GM23248 (cell line): ENCODE results near the gene PROM1. TPM values are rescaled to one million over a fixed set of nuclear protein-coding genes. Genes with fewer than 3 reads are reported as not detected.

ENCODE experiments used
- DNase-seq: peaks from one replicate; pipeline ENCODE4 v3.0.0-alpha.2; 2015
- H2AFZ ChIP-seq: fragments of 200-600 bp; sonication (generic); 2 replicates; pipeline ENCODE4 v1.6.1; 2016; ENCODE audit warnings: antibody characterized with exemption
- H3F3A ChIP-seq: fragments of 200-600 bp; sonication (generic); 2 replicates; pipeline ENCODE4 v1.6.1; 2016; ENCODE audit warnings: mild to moderate bottlenecking, antibody characterized with exemption, mixed run types; ENCODE audit not compliant: insufficient read depth
- H3K27ac ChIP-seq: fragments of 200-600 bp; sonication (generic); 2 replicates; pipeline ENCODE4 v1.5.1; 2016; ENCODE audit warnings: mild to moderate bottlenecking
- H3K27me3 ChIP-seq: fragments of 200-600 bp; sonication (generic); replicated peaks from 2 replicates; pipeline ENCODE4 v1.6.1; 2016; ENCODE audit warnings: mild to moderate bottlenecking; ENCODE audit not compliant: insufficient read depth
- H3K36me3 ChIP-seq: fragments of 200-600 bp; sonication (generic); 2 replicates; pipeline ENCODE4 v1.6.1; 2016; ENCODE audit warnings: low read depth, mild to moderate bottlenecking
- H3K4me1 ChIP-seq: fragments of 200-600 bp; sonication (generic); 2 replicates; pipeline ENCODE4 v1.6.1; 2016; ENCODE audit warnings: mild to moderate bottlenecking; ENCODE audit not compliant: insufficient read depth
- H3K4me2 ChIP-seq: fragments of 200-600 bp; sonication (generic); one replicate; pipeline ENCODE4 v1.6.1; 2016; ENCODE audit warnings: mild to moderate bottlenecking; ENCODE audit not compliant: unreplicated experiment
- H3K4me3 ChIP-seq: fragments of 200-600 bp; sonication (generic); 2 replicates; pipeline ENCODE4 v1.5.1; 2016; ENCODE audit warnings: mild to moderate bottlenecking
- H3K79me2 ChIP-seq: fragments of 200-600 bp; sonication (generic); 2 replicates; pipeline ENCODE4 v1.6.1; 2016; ENCODE audit warnings: mild to moderate bottlenecking; ENCODE audit not compliant: insufficient read depth
- H3K9ac ChIP-seq: fragments of 200-600 bp; sonication (generic); 2 replicates; pipeline ENCODE4 v1.6.1; 2016; ENCODE audit warnings: mild to moderate bottlenecking
- H3K9me2 ChIP-seq: fragments of 200-600 bp; sonication (generic); 2 replicates; pipeline ENCODE4 v1.6.1; 2016; ENCODE audit warnings: mixed run types, mild to moderate bottlenecking, moderate library complexity; ENCODE audit not compliant: insufficient read depth
- H3K9me3 ChIP-seq: fragments of 200-600 bp; sonication (generic); one replicate; pipeline ENCODE4 v1.6.1; 2017; ENCODE audit warnings: low read depth
- H4K20me1 ChIP-seq: fragments of 200-600 bp; sonication (generic); 2 replicates; pipeline ENCODE4 v1.6.0; 2016; ENCODE audit not compliant: insufficient read depth
- EZH2 ChIP-seq: fragments of 200-600 bp; sonication (generic); IDR thresholded peaks from 2 replicates; pipeline ENCODE4 v1.6.1; 2018; ENCODE audit warnings: antibody characterized with exemption, mild to moderate bottlenecking; ENCODE audit not compliant: insufficient read depth, poor library complexity, severe bottlenecking
- EZH2phosphoT487 ChIP-seq: fragments of 200-600 bp; sonication (generic); IDR thresholded peaks from 2 replicates; pipeline ENCODE4 v1.6.1; 2018; ENCODE audit warnings: antibody characterized with exemption, moderate library complexity, mild to moderate bottlenecking, low read depth; ENCODE audit not compliant: insufficient read depth
- WGBS, 2 experiments: methylation state at CpG; one replicate each; pipeline ENCODE4 v1.1.6; 2015 to 2017; ENCODE audit warnings: low lambda C conversion rate in 2 of 2, low coverage in 1 of 2; ENCODE audit errors: missing lambda C conversion rate in 2 of 2; 5-methylcytosine and 5-hydroxymethylcytosine counted together
- in situ Hi-C: fragments of 300-500 bp; cut with MboI; formaldehyde crosslinking; loops from 2 replicates; pipeline ENCODE4 v1.15.0; 2020
- polyA plus RNA-seq: library from polyadenylated mRNA; unstranded; fragments of >200 nt; fragmentation: Nextera tagmentation; extraction: Ambion mirVana; gene quantifications from 2 replicates; pipeline ENCODE4 v1.2.1, GENCODE V29; 2016
- total RNA-seq: library from RNA; depleted of rRNA; stranded (reverse); fragments of >200 nt; shearing (Covaris generic); gene quantifications from 2 replicates; pipeline ENCODE4 v1.2.3, GENCODE V29; 2014

Gene PROM1
- total and polyA plus RNA-seq, 2 experiments from 2014 or later: not detected

- no peaks in the 10 kb centered on the region for H3K9me2 ChIP-seq
- no peaks in the 10 kb centered on the region for H3K79me2 ChIP-seq
- peaks cover 5% of the 10 kb centered on the region; the same call in 1 of the 2 replicates for H3F3A ChIP-seq
- H2AFZ ChIP-seq: no peak overlapping the region
- no peaks in the 10 kb centered on the region for H3K36me3 ChIP-seq
- no peaks in the 10 kb centered on the region for H4K20me1 ChIP-seq
- 5 to 9% methylated on average over 3 of the region's 3 CpGs for WGBS, 2 experiments
- no peak overlapping the region for H3K4me3 ChIP-seq
- in situ Hi-C loops: no loop called here
- H3K4me1 ChIP-seq: no peaks in the 10 kb centered on the region
- TF ChIP-seq EZH2phosphoT487 (no peak), EZH2 (no peak)
- no peak overlapping the region for H3K27ac ChIP-seq
- no peak overlapping the region for H3K9ac ChIP-seq
- no peak overlapping the region for H3K4me2 ChIP-seq
- no peak for DNase-seq
- H3K9me3 ChIP-seq: no peaks in the 10 kb centered on the region
- peaks cover 9% of the 10 kb centered on the region for H3K27me3 ChIP-seq
Measured at GRCh38 chr4:16019649-16020048, 64.2 kb downstream of the PROM1 start.

GRCh38 chr4:16018841-16019240, 65.0 kb downstream of the PROM1 start:
- Histone ChIP-seq H3K36me3 (no peaks in the 10 kb centered on the region), H3F3A (no peaks in the 10 kb centered on the region), H3K9me3 (no peaks in the 10 kb centered on the region), H3K9ac (no peak overlapping the region), H3K4me3 (no peak overlapping the region), H3K4me1 (no peaks in the 10 kb centered on the region), H3K4me2 (no peak overlapping the region), H4K20me1 (no peaks in the 10 kb centered on the region), H3K27ac (no peak overlapping the region), H2AFZ (no peak overlapping the region), H3K27me3 (peaks cover 9% of the 10 kb centered on the region), H3K9me2 (no peaks in the 10 kb centered on the region), H3K79me2 (no peaks in the 10 kb centered on the region)
- TF ChIP-seq EZH2phosphoT487 (no peak), EZH2 (no peak)
- in situ Hi-C loops: no loop called here
- no peak for DNase-seq
- 69 to 71% methylated on average over 4 of the region's 4 CpGs for WGBS, 2 experiments

- H3K4me3 ChIP-seq: no peak overlapping the region
- H3K4me1 ChIP-seq: no peaks in the 10 kb centered on the region
- no peaks in the 10 kb centered on the region for H4K20me1 ChIP-seq
- H3K4me2 ChIP-seq: no peak overlapping the region
- H3K79me2 ChIP-seq: no peaks in the 10 kb centered on the region
- H3K27me3 ChIP-seq: peaks cover 9% of the 10 kb centered on the region
- H3K27ac ChIP-seq: no peak overlapping the region
- H3K9ac ChIP-seq: no peak overlapping the region
- no peak for DNase-seq
- in situ Hi-C loops: no loop called here
- no peaks in the 10 kb centered on the region for H3K36me3 ChIP-seq
- no peaks in the 10 kb centered on the region for H3F3A ChIP-seq
- TF ChIP-seq EZH2phosphoT487: no peak
- TF ChIP-seq EZH2: no peak
- H3K9me3 ChIP-seq: no peaks in the 10 kb centered on the region
- 75 to 80% methylated on average over 8 of the region's 8 CpGs for WGBS, 2 experiments
- no peak overlapping the region for H2AFZ ChIP-seq
- no peaks in the 10 kb centered on the region for H3K9me2 ChIP-seq
Measured at GRCh38 chr4:16018061-16018676, 65.7 kb downstream of the PROM1 start.

GRCh38 chr4:16016536-16016935, 67.3 kb downstream of the PROM1 start:
- Histone ChIP-seq H3K4me1 (no peaks in the 10 kb centered on the region), H3F3A (no peaks in the 10 kb centered on the region), H3K4me2 (no peak overlapping the region), H3K9me3 (no peaks in the 10 kb centered on the region), H2AFZ (no peak overlapping the region), H3K27ac (no peak overlapping the region), H3K9me2 (no peaks in the 10 kb centered on the region), H3K27me3 (peaks cover 12% of the 10 kb centered on the region), H3K9ac (no peak overlapping the region), H3K4me3 (no peak overlapping the region), H4K20me1 (no peaks in the 10 kb centered on the region), H3K36me3 (no peaks in the 10 kb centered on the region), H3K79me2 (no peaks in the 10 kb centered on the region)
- TF ChIP-seq EZH2 (no peak), EZH2phosphoT487 (no peak)
- no peak for DNase-seq
- in situ Hi-C loops: no loop called here
- 41 to 43% methylated on average over 2 of the region's 2 CpGs for WGBS, 2 experiments
